OCI-LY3 (cell line): ENCODE data around the gene IGFBP1.

ENCODE experiments used
- CTCF ChIP-seq: fragments of 200-600, 300-600 bp; sonication (generic); IDR thresholded peaks from 2 replicates; pipeline ENCODE4 v1.5.1; 2014; ENCODE audit warnings: antibody characterized with exemption, low read length, low read depth
- EZH2phosphoT487 ChIP-seq: fragments of 200-600 bp; shearing (Covaris generic); IDR thresholded peaks from 2 replicates; pipeline ENCODE4 v1.6.1; 2018; ENCODE audit warnings: antibody characterized with exemption, mixed run types, low read depth

GRCh38 chr7:45923818-45924217 lies 35.5 kb downstream of the IGFBP1 start:
- no peak for TF ChIP-seq CTCF
- no peak for TF ChIP-seq EZH2phosphoT487
